MM.1S (cell line): ENCODE measurements around the gene DUS2.

Experiments used
- CTCF ChIP-seq: fragments of 300-600 bp; sonication (generic); IDR thresholded peaks from 2 replicates; pipeline ENCODE4 v1.5.1; 2016; ENCODE audit warnings: antibody characterized with exemption, low read length, mixed read lengths
- EZH2phosphoT487 ChIP-seq: fragments of 300-600 bp; sonication (generic); IDR thresholded peaks from 2 replicates; pipeline ENCODE4 v1.6.1; 2018; ENCODE audit warnings: antibody characterized with exemption, low read length

GRCh38 chr16:68081861-68082628 lies 59.0 kb downstream of the DUS2 start:
- TF ChIP-seq CTCF: no peak
- TF ChIP-seq EZH2phosphoT487: no peak
